Left lobe of liver (tissue), 2 donors: ENCODE results near the gene ZNF792. TPM values are rescaled to one million over a fixed set of nuclear protein-coding genes. Genes with fewer than 3 reads are reported as not detected.
A peak's percentile ranks its signal among the peaks of the same experiment; 100 is the strongest.
"Not testable (repeated sequence)": the region's sequence is repeated elsewhere in the genome, so short reads cannot be mapped to it uniquely, and the experiment has no call there.

Source experiments
- ATAC-seq: fragments of 200-7000 bp; cut with Tn5 transposase; one replicate; pipeline ENCODE4 v1.9.1; 2020; ENCODE audit warnings: mild to moderate bottlenecking, moderate library complexity
- DNase-seq: peaks from one replicate; pipeline ENCODE4 v3.0.0-alpha.2; 2020; ENCODE audit warnings: low spot score
- total RNA-seq: library from RNA; stranded (reverse); gene quantifications from one replicate; pipeline ENCODE4 v1.2.1, GENCODE V29; 2021
- donor health status: DM: no; HTN: no; CAD: no; lungs with moderate emphysema.
- donor health status: DM: no; HTN: yes; CAD: no.

ZNF792 gene
- total RNA-seq, 1 donor from 2014 or later, result 2.9 TPM

DNA sequence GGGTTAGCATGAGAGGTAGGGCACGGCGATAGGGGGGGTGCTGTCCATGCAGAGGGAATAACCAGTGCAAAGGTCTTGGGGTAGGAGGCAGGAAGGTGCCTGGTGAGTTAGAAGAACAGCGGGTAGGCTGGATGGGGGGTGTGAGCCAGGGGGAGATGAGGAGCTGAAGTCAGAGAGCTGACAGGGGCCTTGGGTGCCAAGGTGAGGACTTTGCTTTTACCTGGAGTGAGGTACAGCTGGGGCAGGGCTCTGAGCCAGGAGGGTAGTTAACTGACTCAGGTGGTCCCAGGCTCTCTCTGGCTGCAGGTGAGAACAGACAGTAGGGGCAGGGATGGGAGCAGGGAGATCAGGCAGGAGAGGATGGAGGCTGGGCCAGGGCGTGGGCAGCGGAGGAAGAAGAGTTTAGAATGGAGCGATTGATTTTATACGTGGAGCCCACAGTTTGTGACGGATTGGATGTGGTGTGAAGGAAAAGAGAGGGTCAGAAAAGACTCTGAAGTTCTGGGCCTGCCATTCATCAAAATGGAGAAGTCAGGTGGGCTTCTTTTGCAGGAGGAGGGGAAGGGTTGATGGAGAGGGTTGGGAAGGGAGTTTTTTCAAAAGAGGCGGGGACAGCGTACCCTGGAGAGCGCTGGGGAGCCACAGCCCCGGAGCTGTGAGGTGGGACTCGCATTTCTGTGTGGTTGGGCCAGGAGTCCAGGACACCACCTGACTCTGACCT lies 34.9 kb upstream of the ZNF792 start:
- DNase-seq (no peak), ATAC-seq (no peak)

- not testable (repeated sequence) for DNase-seq, ATAC-seq
Observed at GRCh38 chr19:34998224-34998623, 34.2 kb upstream of the ZNF792 start.

- DNase-seq, result no peak
- ATAC-seq, result no peak
Observed at GRCh38 chr19:34997071-34997617, 33.1 kb upstream of the ZNF792 start.

GRCh38 chr19:34995551-34995950 lies 31.5 kb upstream of the ZNF792 start:
- DNase-seq (no peak), ATAC-seq (peak; percentile 6)

DNA sequence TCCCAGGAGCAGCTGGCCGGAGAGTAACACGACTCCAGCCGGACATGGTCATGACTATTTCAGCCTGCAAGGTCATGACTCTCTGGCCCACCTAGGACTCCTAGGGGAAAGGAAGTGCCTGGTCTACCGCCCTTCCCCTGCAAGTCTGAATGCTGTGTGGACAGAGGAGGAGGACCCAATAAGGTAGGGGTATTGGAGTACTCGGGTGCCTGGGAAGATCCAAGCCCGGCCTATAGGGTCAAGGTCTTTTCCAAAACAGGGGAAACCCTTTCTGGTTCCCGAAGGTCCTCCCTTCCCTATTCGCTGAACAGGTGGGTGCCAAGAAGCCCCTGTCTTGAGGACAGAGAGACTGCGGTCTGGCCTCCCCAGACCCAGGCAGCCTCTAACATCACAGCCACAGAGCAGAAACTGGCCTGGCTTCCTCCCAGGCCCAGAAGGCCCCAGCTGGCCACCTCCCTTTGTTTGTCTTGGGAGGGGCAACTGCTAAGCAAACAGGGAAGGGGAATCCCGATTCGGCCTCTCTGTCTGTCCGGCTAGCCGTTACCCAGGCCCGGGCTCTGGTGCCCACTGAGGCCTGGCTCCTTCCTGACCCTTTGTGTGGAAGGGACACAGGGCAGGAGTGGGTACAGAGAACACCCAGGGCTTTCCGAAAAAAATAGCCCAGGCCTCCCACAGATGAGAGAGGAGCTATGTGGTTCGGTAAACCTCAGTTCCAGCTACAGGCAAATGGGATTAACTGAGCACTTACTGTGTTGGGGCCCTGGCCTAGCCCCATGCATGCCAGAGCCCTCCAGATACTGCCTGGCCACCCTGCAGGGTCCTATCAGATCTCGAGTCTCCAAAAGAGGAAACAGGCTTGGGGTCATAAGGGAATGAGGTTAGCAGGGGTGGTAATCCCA lies 30.9 kb upstream of the ZNF792 start:
- DNase-seq (peak; percentile 84), ATAC-seq (peak; percentile 86)

DNA sequence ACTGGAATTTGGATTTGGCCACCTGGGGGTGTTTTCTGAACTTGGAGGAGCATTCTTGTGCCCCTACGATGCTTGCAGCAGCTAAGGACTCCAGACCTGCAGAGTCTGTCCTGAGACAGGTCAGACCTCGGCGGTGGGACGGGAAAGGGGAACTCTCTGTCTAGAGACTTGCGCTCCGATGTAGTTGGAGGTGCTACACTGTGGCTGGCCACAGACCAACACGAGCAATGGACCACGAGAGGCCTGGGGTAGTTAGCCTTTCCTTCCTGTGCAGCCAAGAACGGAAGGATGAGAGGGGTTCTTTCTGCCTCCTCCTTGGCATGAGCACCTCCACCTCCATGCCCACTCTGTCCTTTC lies 30.2 kb upstream of the ZNF792 start:
- ATAC-seq (no peak), DNase-seq (no peak)

DNA sequence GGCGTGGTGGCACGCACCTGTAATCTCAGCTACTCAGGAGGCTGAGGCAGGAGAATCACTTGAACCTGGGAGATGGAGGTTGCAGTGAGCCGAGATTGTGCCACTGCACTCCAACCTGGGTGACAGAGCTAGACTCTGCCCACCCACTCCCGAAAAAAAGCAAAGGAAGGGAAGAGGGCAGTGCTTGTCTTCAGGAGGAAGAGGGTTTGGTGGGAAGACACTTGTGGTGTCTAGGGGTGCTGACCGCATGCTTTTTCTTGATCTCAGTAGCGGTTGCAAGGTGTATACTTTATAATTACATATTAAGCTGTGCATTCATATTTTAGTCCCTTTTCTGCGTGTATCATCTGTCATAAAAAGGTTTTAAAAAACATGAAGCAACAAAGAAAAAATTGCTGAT lies 28.6 kb upstream of the ZNF792 start:
- DNase-seq, ATAC-seq: not testable (repeated sequence)

DNA sequence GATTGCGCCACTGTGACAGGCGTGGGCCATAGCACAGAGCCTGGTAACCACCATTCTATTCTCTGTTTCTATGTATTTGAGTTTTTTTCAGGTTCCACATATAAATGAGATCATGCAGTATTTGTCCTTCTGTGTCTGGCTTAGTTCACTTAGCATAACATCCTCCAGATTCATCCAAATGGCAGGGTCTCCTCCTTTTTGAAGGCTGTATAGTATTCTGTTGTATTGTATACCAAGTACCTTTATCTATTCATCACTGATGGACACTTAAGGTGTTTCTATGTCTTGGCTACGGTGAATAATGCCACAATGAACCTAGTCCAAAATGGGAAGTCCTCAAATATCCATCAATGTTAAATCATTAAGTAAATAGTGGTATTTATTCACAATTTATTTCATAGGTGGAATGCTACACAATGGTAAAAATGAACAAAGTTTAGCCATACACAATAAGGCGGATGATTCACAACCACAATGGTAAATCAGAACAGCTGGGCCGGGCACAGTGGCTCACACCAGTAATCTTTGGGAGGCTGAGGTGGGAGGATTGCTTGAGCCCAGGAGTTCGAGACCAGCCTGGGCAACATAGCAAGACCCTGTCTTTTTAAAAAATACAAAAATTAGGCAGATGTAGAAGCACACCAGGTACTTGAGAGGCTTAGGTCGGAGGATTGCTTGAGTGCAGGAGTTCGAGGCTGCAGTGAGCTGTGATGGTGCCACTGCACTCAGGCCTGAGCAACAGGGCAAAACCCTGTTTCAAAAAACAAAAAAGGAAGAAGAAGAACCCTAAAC lies 27.7 kb upstream of the ZNF792 start:
- ATAC-seq, result no peak
- DNase-seq, result no peak

DNA sequence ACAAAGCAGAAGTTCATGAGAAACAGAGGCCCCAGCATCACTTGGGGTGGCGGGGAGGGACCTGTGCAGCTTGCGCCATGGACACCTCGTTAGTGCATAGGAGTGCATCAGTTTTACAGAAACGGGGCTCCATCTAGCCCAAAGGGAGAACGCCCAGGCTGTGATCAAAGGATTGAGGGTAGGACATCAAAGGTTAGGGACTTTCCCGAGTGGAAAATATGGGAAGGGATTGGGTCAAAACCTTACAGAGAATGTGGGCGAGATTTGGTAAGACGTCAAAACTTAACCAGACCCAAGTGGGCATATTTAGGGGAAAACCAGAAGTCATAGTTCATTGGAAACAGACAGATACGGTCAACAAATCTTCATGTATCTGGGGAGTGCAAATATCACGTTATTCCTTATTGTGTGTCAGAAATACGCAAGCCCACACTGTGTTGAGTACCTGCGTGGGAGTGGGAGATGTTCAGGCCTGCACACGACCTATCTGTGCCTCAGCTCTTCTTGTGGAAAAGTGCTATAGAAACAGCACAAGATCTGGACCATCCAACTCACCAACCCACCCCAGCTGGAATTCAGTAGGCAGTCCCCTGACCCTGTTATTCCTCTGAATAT lies 26.7 kb upstream of the ZNF792 start:
- DNase-seq (no peak), ATAC-seq (no peak)

- ATAC-seq (no peak), DNase-seq (no peak)
Observed at GRCh38 chr19:34989298-34989697, 25.3 kb upstream of the ZNF792 start.

GRCh38 chr19:34988119-34988518 lies 24.1 kb upstream of the ZNF792 start:
- DNase-seq (no peak), ATAC-seq (no peak)

GRCh38 chr19:34985249-34986022 lies 21.4 kb upstream of the ZNF792 start:
- peak; percentile 99 for ATAC-seq
- DNase-seq, result peak; percentile 73

GRCh38 chr19:34984287-34984686 lies 20.3 kb upstream of the ZNF792 start:
- ATAC-seq, result no peak
- no peak for DNase-seq

- ATAC-seq (no peak), DNase-seq (no peak)
Observed at GRCh38 chr19:34983786-34984185, 19.8 kb upstream of the ZNF792 start.

- ATAC-seq, result no peak
- no peak for DNase-seq
Observed at GRCh38 chr19:34982275-34982674, 18.2 kb upstream of the ZNF792 start.

- no peak for DNase-seq
- ATAC-seq, result no peak
Observed at GRCh38 chr19:34979819-34980640, 16.0 kb upstream of the ZNF792 start.

- ATAC-seq (no peak), DNase-seq (peak; percentile 37)
Observed at GRCh38 chr19:34976611-34977010, 12.6 kb upstream of the ZNF792 start.

DNA sequence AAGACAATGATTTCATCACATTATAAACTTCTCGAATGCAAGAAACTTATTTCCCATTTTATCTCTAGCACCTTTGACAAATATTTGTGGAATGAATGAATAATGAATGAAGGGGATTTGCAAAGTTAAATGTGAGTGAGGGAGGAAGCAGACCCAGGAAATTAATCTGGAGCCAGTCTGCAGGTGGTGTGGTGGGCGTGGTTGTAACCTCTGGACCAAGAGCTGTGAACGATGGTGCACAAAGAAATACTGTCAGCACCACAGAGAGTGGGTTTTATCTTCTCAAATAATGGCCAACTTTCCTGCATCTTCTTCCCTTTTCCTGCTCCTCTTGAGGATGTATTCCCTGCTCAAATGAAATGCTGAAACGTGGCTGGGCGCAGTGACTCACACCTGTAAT lies 11.0 kb upstream of the ZNF792 start:
- no peak for ATAC-seq

DNA sequence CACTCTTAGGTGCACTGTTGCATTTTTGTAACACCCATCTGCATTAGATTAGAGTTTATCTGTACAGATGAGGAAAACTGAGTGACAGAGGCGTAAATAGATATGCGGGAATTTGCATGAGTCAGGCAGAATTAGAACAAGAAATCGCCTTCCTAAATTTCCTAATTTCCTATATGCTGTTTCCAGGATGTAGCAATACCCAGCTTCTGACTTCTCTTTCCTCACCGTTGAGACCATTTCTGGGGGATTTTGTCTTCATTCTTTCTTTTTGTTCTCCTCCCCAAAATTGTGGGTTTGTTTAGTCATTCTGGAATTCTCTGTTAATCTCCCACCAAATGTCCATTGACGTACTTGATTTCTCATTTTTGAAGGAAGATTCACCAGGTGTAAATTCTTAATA lies 10.6 kb upstream of the ZNF792 start:
- ATAC-seq (no peak), DNase-seq (no peak)

More for the DNA sequence above, 11.0 kb upstream of the ZNF792 start:
- DNase-seq, result no peak
